ENCODE results near the gene EZH1. TPM values are rescaled to one million over a fixed set of nuclear protein-coding genes. Genes with fewer than 3 reads are reported as not detected.
A peak's percentile ranks its signal among the peaks of the same experiment; 100 is the strongest.

Gene EZH1
- total and polyA plus RNA-seq, 3 donors from 2014 or later = 28.1 to 59.4 (median 53.7) TPM

GRCh38 chr17:42761638-42762037, 16.8 kb upstream of the EZH1 start:
- WGBS, 2 donors = 29 to 35% methylated on average over 12 of the region's 12 CpGs

GRCh38 chr17:42760652-42761581, 16.1 kb upstream of the EZH1 start, which contains the start of gene RAMP2:
Gene RAMP2 (plus strand): TSS chr17:42761227. CDS start chr17:42761262, 35 bp downstream.
- no peaks in the 10 kb centered on the region for H3K27me3 ChIP-seq
- H3K9me3 ChIP-seq = no peaks in the 10 kb centered on the region
- TF ChIP-seq CTCF (IDR thresholded peaks at IDR 0.05) (no peak), POLR2A (IDR thresholded peaks at IDR 0.05) (no peak)
- no peaks in the 10 kb centered on the region for H3K36me3 ChIP-seq (ENCODE audit: low read depth, missing control alignments)
- peak within 1 kb of the TSS; percentile 56 to 61 for H3K4me3 ChIP-seq
- peak within 1 kb of the TSS; percentile 68 to 69 for H3K27ac ChIP-seq
- DNase-seq = no peak
- peaks cover 7% of the 10 kb centered on the region for H3K4me1 ChIP-seq
- intact Hi-C loops (cut with DNase I; ENCODE audit: low total_unique reads) = loop anchor here (5.0 kb wide), 1 partner anchor 39 kb away; no protein-coding TSS in a partner anchor
- WGBS, 2 donors = 3 to 11% methylated on average over 9 to 49 of the region's 92 CpGs

More at GRCh38 chr17:42761638-42762037, 16.8 kb upstream of the EZH1 start:
- Histone ChIP-seq H3K4me3 (peak overlapping the region; percentile 56 to 61), H3K4me1 (peaks cover 7% of the 10 kb centered on the region), H3K36me3 (ENCODE audit: low read depth, missing control alignments) (no peaks in the 10 kb centered on the region), H3K27me3 (no peaks in the 10 kb centered on the region), H3K9me3 (no peaks in the 10 kb centered on the region), H3K27ac (peak overlapping the region; percentile 68 to 69)
- intact Hi-C loops (cut with DNase I; ENCODE audit: low total_unique reads) = loop anchor here (5.0 kb wide), 1 partner anchor 39 kb away; no protein-coding TSS in a partner anchor
- no peak for DNase-seq
- TF ChIP-seq POLR2A (IDR thresholded peaks at IDR 0.05) (no peak), CTCF (IDR thresholded peaks at IDR 0.05) (no peak)

- no peak for TF ChIP-seq POLR2A (IDR thresholded peaks at IDR 0.05)
- TF ChIP-seq CTCF (IDR thresholded peaks at IDR 0.05) = no peak
- Histone ChIP-seq H3K4me1 (peaks cover 7% of the 10 kb centered on the region), H3K27ac (peak overlapping the region in 1 of 2 donors; percentile 69), H3K36me3 (ENCODE audit: low read depth, missing control alignments) (no peaks in the 10 kb centered on the region), H3K4me3 (peak overlapping the region; percentile 56 to 61), H3K27me3 (no peaks in the 10 kb centered on the region), H3K9me3 (no peaks in the 10 kb centered on the region)
- WGBS, 2 donors = 32 to 50% methylated on average over 11 of the region's 11 CpGs
- intact Hi-C loops (cut with DNase I; ENCODE audit: low total_unique reads) = loop anchor here (5.0 kb wide), 1 partner anchor 38 kb away; no protein-coding TSS in a partner anchor
- DNase-seq = no peak
Observed at GRCh38 chr17:42759982-42760651, 15.3 kb upstream of the EZH1 start.

- Histone ChIP-seq H3K4me3 (no peak overlapping the region), H3K4me1 (peaks cover 4% of the 10 kb centered on the region), H3K27ac (no peak overlapping the region), H3K36me3 (ENCODE audit: low read depth, missing control alignments) (no peaks in the 10 kb centered on the region), H3K9me3 (no peaks in the 10 kb centered on the region), H3K27me3 (no peaks in the 10 kb centered on the region)
- no peak for DNase-seq
- intact Hi-C loops (cut with DNase I; ENCODE audit: low total_unique reads) = no loop called here
- WGBS, 2 donors = 84 to 98% methylated on average over 3 of the region's 3 CpGs
- TF ChIP-seq CTCF (IDR thresholded peaks at IDR 0.05) (no peak), POLR2A (IDR thresholded peaks at IDR 0.05) (no peak)
Observed at GRCh38 chr17:42754782-42755181, 9.9 kb upstream of the EZH1 start.

All from testis (tissue), 3 donors.